Measurements from ENCODE around the gene DNPH1.

The DNPH1 gene

DNA sequence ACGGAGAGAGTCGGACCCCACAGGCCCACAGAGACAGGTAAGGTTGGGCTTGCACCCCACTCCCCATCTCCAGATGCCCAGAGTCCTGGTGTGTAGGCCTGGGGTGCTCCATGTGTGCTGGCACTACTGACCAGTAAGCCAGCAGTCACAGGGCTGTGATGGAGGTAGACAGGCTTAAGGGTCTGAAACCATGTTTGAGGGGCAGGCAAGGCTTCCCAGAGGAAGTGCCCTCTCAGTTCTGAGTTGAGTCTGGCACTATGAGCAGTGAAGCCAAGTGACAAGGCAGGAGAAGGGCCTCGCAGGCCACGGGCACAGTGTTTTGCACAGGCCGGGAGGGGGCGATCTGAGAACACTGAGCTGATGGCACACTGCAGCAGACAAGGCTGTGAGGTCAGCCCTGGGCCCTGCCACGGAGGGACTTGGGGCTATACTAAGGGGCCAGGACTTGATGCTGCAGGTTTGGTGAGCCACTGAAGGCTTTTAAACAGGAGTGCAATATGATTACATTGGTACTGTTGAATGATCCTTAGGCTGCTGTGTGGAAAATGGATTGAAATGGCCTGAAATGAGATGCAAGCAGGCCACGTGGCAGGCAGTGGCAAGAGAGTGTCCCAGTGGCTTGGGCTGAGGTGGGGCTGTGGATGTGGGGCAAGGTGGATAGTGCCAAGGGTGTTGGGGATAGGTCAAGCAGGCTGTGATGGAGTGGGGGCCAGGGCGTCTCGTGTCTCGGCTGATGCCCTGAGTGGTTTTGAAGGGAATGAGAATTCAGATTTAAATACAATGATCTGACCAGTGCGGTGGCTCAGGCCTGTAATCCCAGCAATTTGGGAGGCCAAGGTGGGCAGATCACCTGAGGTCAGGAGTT, 34.3 kb upstream of the DNPH1 start:
- DNase-seq: no peak

DNA sequence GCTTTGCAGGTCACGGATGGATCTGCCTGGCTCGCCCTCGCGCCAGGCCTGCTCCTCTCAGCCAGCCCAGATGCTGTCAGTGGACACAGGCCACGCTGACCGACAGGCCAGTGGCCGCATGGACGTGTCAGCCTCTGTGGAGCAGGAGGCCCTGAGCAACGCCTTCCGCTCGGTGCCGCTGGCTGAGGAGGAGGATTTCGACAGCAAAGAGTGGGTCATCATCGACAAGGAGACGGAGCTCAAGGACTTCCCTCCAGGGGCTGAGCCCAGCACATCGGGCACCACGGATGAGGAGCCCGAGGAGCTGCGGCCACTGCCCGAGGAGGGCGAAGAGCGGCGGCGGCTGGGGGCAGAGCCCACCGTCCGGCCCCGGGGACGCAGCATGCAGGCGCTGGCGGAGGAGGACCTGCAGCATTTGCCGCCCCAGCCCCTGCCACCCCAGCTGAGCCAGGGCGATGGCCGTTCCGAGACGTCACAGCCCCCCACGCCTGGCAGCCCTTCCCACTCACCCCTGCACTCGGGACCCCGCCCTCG, 33.6 kb upstream of the DNPH1 start:
- no peak for DNase-seq

DNA sequence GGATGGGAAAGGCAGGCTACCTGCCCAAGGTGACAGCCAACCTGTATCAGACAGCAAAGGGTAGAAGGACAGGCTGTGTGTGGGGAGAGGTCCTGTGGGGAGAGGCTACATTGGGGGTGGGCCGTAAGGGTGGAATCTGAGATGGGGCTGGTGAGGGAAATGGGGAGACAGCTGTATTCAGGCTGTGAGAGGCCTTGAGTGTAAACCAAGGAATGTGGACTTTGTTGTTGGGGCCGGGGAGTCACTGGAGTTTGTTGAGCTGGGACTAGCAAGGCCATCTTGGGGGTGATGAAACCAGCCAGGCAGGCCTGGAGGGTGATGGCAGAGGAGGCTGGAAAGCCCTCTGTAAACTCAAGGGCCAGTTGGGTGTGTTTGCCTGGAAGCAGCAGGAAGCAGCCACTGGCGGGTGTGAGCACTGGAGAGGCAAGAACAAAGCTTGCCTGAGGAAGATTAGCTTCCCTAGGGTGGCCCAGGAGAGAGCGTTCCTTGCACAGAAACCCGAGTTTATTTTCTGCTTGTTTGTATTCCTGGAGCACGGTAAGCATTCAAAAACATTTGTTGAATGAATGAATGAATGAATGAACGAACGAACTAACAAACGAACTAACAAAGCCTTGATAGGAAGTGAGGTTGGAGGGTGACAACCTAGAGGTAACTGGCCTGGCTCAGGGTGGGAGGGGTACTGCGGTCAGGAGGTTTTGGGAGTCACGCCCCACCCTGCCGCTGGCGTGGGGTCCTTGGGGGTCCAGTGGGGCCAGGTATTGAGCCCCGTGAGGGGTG, 32.9 kb upstream of the DNPH1 start:
- no peak for DNase-seq

DNA sequence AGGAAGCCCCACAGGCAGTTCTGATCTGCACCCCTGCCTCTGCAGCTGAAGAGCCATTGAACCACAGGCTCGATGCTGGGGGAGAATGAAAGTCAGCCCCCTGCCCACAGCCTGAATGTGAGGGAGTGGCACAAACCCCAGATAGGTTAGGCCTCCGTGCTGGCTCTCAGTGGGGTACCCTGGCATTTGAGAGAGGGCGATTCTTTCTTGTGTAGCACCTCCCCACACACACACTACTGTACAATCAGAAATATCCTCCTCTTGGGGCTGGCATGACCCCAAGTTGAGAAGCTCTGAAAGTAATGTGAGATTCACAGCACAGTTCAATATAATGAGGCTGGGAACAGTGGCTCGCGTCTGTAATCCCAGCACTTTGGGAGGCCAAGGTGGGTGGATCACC, 31.9 kb upstream of the DNPH1 start:
- no peak for DNase-seq

DNA sequence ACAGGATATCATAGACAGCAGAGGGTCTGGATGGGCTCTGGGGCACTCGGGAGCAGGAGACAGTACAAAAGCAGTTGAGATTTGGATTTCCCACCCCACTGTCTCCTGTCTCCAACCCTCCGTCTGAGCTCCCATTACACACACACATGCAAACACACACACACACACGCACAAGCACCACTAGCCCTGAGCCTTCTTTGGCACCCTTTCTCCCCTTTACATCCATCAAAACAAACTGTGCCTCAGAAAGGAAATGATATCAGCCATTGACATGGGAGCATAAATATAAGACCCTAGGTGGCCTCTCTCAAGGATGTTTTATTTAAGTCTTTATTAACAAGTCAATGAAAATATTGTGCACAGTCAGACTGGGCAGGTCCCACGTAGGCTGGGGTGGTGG, 31.5 kb upstream of the DNPH1 start:
- no peak for DNase-seq

DNA sequence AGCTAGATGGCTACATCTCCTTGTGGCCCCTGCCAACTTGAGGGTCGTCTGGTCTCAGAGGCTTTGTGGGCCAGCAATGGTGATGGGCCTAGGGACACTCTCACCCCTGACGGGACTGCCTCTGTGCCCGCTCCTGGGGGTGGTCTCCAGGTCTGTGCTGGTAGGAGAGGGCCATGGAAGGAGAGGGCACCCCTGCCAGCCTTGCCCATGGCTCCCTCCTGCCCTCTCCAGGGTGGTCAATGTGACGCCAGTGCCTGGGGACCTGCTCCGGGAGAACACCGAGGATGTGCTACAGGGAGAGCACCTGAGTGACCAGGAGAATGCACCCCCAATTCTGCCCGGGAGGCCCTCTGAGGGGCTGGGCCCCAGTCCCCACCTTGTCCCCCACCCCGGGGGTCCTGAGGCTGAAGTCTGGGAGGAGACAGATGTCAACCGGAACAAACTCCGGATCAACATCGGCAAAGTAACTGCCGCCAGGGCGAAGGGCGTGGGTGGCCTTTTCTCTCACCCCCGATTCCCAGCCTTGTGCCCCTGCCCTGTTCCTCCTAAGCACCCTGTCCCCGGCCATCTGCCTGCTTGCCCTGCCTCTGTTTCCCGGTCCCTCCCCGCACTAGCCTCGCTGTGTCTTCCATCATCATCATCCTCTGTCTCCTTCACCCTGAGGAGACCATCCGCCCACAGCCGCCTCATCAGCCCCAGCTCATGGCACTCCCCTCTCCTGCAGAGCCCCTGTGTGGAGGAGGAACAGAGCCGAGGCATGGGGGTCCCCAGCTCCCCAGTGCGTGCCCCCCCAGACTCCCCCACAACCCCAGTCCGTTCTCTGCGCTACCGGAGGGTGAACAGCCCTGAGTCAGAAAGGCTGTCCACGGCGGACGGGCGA, 29.8 kb upstream of the DNPH1 start:
- DNase-seq: no peak

DNA sequence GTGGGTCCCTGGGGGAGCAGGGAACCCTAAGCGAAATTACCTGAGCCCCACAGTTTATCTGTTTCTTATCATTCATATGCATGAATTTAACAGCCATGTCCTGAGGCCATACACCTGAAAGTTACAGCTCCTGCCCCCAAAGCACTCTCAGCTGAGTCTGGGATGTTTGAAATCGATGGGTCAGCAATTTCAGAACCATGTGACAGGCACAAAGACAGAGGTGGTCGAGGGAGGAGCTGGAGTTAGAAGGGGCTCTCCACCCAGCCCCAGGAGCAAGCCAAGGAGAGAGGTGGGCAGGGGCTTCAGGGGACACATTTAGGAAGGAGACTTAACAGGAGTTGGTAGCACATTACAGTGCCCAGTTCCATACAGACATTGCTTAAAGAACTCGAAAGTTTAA, 28.9 kb upstream of the DNPH1 start:
- DNase-seq: no peak

DNA sequence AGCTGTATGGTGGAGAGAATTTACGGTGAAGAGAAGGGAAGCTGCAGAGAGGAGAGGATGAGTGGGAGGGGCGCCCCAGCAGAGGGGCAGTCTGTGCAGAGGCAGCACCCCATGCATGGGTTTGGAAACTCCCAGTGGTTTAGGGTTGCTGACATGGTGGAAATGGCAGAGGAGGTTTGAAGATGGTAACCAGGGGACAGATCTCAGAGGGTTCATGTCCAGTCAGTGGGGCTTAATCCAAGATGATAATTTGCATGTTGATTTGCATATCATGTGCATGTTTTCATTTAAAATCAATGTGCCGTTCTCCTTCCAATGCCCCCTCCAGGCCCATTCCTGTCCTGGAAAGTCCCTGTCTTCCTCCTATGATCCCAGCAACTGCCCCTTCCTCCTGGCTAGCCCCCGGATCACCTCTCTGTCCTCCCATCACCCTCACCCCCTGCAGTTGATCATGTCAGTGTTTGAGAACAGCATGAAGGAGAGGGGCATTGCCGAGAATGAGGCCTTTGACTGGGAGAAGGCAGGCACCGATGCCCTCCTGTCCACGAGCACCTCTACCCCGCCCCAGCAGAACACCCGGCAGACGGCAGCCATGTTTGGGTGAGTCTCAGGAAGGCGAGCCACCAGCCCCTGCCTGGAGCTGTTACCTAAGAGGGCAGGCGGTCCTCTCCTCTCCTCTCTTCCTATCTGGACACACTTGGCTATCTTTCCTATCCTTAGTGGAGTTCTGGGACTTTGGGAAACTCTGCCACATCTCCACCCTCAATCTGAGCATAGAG, 28.3 kb upstream of the DNPH1 start:
- DNase-seq: no peak

DNA sequence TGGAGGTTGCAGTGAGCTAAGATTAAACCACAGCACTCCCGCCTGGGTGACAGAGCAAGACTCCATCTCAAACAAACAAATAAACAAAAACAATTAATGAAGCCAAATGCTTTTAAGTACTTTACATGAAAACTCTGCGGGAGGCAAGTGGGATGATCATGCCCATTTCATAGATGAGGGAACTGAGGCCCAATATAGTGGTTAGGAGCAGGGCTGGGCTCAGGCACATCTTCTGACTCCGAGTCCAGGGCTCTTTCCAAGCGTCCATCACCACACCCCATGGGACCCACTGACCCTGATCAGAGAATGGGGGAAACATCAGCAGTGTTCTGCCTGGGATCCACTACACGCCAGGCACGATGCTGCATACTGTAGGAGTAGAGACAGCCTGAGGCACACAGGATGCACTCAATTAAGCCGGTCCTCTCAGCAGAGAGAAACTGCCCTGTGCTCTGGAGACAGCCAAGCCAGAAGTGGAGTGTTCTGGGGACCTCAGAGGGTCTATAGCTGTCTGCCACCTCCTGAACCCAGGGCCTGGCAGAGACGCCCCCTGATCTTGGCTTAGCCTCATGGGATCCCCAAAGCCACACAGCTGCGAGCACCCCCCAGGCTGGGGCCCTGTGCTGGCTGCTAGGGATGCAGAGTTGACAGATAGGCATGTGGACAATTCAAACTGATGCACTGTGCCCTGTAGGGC, 27.5 kb upstream of the DNPH1 start:
- DNase-seq: no peak

DNA sequence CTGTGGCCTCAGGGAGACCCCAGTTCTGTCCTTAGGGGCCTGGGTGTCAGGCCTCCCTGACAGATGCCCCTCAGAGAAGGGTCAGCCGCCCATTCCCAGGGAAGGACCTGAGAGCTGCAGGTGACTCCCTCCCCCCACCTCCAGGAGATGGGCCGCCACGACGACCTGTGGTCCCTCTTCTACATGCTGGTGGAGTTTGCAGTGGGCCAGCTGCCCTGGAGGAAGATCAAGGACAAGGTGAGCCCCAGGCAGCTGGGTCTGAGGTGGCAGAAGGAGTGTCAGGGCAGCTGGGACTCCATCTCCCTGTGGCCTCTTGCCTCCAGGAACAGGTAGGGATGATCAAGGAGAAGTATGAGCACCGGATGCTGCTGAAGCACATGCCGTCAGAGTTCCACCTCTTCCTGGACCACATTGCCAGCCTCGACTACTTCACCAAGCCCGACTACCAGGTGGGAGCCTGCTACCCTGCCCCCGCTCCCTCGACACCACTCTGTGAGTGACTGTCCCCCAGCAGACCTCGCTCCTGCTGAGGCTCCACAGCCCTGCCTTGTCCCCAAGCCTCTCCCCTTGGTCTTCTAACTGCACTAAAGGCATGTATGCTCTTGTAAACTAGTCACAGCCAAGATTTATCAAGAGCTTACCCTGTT, 26.2 kb upstream of the DNPH1 start:
- DNase-seq: no peak

DNA sequence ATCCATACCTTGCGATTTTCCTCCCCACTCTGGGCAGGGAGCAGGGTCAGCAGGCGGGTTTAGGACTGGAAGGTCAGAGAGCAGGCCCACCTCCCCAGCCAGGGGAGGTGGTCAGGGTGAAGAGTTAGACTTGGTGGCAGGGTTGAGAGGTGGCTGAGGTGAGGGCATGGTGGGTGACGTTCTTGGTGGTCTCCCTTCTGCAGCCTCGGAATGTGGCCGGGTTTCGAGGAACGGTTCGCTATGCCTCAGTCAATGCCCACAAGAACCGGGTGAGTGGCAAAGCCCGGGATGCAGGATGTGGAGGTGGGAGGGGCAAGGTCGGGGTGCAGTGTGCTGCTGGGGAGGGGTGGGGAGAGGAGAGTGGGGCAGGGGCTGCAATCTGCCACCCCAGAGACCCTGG, 25.6 kb upstream of the DNPH1 start:
- no peak for DNase-seq

DNA sequence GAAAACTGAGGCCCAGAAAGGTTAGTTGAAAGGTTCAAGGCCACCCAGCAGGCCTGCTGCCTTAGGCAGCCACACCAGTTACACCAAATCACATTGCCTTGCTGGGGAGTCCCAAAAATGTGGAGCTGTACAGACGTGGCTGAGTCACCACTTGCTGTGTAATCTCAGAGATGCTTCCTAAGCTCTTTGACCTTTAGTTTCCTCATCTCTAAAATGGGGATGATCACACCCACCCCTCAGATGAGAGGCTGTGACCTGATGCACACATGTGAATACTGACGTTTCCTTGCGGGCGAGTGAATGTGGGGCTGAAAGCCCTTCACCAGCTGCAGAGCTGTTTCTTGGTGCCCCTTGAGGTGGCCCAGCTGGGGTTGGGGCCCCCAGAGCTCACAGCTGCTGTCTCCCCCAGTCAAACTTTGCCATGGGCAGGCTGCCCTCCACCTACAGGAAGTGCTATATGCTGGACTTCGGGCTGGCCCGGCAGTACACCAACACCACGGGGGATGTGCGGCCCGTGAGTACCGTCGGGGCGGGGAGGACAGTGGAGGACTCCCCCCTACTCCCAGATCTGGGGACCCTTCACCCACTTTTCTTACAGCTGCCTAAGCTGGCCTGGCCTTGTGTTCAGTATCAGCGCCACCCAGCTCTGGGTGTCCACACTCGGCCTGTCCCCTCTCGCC, 25.0 kb upstream of the DNPH1 start:
- DNase-seq: no peak

DNA sequence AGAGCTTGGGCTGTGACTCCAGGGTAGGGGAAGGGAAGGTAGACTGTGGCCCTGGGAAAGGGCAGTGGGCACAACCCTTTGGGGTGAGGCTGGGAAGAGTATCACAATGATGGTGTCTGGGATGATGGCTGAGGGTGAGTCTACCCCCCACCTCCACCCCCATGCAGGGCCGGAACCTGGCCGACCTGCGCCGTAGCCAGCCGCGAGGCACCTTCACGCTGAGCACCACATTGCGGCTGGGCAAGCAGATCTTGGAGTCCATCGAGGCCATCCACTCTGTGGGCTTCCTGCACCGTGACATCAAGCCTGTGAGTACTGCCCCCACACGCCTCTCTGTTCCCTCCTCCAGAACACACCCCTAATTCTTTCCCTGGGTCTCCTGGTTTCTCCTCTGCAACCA, 24.1 kb upstream of the DNPH1 start:
- DNase-seq: no peak

DNA sequence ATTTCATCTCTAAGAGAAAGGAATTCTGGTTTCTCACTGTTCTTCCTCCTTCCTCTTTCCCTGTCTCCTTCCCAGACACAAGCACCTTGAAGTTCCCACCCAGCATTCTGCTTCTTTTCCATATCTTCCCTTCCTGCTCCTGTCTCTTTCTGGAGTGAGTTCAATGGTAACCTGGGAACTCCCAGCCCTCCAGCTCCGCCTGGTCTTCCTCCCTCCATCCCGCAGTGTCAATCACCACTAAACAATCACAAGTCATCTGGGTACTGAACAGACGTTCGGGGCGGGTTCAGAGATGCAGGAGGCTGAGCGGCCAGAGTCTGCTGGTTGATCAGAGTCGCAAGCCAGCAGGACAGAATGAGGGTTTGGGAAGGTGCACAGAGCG, 21.7 kb upstream of the DNPH1 start:
- DNase-seq: no peak

DNA sequence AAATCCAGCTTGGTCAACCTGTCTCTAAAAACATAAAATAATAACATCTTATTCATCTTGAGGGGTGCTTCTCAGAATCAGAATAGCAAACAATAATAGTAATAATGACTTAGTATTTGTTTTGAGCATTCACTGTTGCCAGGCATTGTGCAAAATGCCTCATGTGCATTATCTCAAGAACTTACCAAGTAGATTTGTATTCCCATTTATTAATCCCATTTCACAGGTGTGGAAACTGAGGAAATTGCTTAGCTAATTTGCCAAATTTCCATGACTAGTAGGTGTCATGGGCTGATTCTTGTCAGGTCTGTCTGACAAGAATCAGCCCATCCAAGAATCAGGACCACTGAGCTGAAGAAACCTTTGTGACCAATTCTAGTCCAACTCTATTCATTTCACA, 19.5 kb upstream of the DNPH1 start:
- no peak for DNase-seq

DNA sequence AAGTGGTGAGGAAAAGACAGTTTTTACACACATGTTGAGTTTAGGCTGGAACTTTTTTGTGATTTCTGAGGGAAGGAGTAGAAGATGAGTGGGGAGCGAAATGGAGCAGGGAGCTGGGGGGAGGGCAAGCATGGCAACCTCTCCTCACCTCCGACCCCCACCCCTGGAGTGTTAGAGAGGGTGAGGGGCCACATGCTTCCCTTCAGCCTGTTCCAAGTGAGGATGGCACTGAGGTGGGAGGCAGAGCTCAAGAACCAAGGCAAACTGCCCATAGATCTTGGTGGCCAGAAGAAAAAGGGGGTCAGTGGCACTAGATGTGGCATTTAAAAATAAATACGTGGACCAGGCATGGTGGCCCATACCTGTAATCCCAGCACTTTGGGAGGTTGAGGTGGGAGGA, 18.8 kb upstream of the DNPH1 start:
- no peak for DNase-seq

DNA sequence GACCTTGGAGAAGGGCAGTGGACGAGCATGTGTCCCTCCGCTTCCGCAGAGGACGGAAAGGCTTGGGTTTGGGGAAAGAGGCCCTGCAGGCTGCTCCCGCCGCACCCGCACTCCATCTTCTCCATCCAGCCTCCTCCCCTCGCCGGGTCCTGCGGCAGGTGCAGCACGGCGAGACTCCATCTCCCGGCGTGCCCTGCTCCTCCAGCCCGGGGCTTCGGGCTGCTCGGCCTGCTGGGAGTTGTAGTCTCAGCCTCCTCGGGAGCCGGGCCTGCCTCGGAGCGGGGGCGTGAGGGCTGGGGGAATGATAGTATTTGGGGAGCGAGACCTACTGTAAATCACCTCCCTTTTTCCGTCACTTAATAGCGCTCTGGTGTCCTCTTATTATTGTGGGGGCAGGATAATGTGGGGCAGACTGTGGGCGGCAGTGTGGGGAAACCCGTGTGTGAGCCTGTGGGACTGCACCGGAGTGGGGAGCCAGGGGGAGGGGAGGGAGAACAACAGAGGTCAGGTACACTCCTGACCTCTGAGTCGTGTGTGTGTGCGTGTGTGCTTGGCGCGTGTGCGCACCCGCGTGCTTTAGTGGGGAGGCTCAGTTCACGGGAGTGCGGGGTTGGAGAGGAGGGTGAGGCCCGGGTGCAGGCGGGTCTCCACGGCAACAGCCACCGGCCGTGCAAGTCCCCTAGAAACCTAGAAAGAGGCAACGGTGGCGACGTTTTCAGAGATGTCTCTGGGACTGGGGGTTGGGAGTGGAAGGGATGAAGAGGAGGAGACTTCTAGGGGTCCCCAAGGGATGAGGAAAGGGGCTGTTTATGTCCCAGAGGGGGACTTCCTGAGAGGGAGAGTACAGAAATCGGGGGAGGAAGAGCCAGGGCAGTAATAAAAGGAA, 18.1 kb upstream of the DNPH1 start:
- no peak for DNase-seq

DNA sequence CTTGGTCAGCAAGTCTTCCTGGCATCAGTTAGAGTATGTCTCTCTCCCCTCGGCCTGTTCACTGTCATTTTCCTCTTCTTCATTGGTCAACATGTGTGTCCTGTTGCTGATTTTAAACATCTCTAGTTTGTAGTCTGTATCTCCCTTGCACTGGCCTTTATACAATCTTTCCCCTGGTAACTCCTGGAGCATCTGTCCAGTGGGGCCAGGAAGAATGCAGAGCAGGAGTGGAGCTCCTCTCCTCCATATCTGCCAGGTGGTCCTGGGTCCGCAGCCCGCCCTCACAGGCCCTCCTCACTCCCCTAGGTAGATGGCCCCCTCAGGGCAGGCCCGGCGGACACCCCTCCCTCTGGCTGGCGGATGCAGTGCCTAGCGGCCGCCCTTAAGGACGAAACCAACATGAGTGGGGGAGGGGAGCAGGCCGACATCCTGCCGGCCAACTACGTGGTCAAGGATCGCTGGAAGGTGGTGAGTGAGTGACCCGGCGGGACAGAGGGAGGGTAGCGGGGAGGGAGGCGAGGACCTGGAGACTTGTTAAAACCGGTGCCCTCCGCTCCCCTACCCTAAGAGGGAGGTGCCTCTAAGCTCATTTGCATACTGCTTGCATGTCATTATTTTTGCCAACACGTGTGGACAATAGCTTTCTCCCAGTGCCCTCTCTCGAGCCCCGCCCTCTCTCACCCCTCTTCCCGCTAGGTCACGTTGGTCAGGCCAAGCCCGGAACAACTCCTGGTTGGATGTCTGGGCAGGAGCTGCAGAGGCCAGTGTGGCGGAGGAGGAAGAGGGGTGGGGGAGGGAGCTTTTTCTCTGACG, 17.2 kb upstream of the DNPH1 start:
- DNase-seq: no peak

Data from cortex of kidney (tissue), 1 donor.